ENCODE measurements around the gene IFIH1. TPM values are rescaled to one million over a fixed set of nuclear protein-coding genes. Genes with fewer than 3 reads are reported as not detected.

IFIH1 gene
- total RNA-seq, 2 experiments from 2014 or later, result 57.3 to 65.5 TPM

DNA sequence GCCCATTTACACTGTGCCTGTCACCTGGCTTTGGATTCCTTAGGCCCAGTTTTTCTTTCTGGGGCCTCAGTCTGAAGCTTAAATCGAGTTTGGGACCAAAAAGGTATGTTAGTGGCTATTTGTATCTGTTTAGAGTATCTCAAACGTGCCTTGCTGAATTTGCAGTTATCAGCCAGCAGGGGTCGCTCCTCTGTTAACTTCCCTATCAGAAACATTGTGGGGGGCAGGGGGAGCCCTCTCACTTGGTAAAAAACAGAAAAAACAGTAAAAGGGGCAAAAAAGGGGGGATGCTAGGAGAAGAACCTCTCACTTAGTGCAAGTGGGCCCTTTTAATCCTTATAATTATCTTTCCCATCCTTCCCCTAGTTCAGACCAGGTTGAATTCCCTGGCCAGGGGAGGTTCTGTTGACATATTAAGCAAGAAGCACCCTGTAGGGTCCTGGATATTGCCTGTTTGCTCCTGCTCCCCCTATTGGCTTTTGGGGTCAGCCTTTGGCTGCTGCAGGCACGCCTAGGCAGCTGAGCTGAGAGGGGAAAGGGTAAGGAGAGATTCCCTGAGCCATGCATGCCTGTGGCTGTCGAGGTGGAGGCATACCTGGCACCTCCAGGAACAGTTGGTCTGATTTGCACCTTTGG is 8.8 kb upstream of the IFIH1 start:
- Mint-ChIP-seq H3K9me3 (no peaks in the 10 kb centered on the region), H3K27me3 (no peaks in the 10 kb centered on the region), H3K36me3 (ENCODE audit: low read depth) (peaks cover 2% of the 10 kb centered on the region), H3K4me3 (no peak overlapping the region), H3K4me1 (peaks cover 4% of the 10 kb centered on the region), H3K27ac (peak overlapping the region; percentile 13)
- ChIA-PET POLR2A (no interaction called here), CTCF (interaction anchor here (0.8 to 1.6 kb wide), 2 partner anchors 14 to 18 kb away, joined by 3 read pairs; no protein-coding TSS in a partner anchor)
- DNase-seq, result peak; percentile 27

DNA sequence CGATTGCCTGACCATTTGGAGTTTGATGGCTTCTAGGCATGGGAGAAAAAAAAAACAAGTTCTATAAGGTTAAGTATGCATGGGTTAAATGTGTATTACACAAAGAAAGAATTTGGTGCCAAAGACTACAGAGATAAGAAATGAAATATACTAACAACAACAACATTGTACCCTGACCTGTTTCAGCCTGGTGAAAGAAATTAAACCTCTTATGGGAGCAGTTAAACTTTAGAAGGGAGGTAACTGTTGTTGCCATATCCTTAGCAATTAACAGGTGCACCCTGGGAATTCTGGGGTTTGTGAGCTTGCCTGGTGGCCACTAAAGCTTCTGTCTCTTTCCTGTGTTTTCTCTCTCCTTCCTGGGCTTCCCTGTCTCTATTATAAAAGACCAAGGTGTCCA is 6.5 kb upstream of the IFIH1 start:
- CTCF ChIA-PET, result no interaction called here
- peaks cover 2% of the 10 kb centered on the region for H3K36me3 Mint-ChIP-seq (ENCODE audit: low read depth)
- H3K4me1 Mint-ChIP-seq, result peaks cover 20% of the 10 kb centered on the region
- no peak overlapping the region for H3K4me3 Mint-ChIP-seq
- no peak overlapping the region for H3K27ac Mint-ChIP-seq
- DNase-seq, result no peak
- no peaks in the 10 kb centered on the region for H3K27me3 Mint-ChIP-seq
- no peaks in the 10 kb centered on the region for H3K9me3 Mint-ChIP-seq
- POLR2A ChIA-PET, result no interaction called here

DNA sequence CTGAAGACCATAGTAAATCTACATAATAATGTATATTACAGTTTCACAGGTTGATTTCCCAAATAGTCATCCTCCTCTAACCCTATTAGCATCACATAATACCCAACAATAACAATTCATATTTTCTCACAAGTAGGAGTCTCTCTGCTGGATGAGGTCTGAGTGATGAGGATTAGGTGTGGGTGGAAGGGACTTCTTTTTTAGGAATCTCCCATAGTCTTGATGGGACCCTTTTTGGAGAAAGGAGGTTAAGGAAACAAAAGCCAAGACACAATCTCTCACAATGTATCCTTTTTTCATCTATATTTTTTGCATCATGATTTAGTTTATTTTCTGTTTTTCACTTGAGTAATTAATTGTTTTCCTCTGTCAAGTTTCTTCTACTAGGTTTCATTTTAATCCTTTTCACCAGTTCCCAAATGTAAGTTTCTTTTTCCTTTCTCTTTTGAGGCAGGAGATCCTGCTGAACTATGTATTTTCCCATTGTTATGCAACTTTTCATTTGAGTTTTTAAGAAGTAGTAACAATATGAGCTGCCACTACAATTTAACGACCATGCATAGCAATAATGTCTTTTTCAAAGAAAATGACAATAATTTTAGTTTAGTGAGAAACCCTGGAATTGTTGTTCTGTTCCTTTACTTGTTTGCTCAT is 2.5 kb upstream of the IFIH1 start:
- Mint-ChIP-seq H3K27me3 (no peaks in the 10 kb centered on the region), H3K4me1 (peaks cover 38% of the 10 kb centered on the region), H3K4me3 (no peak overlapping the region), H3K36me3 (ENCODE audit: low read depth) (peaks cover 11% of the 10 kb centered on the region), H3K27ac (no peak overlapping the region), H3K9me3 (no peaks in the 10 kb centered on the region)
- ChIA-PET CTCF (no interaction called here), POLR2A (no interaction called here)
- no peak for DNase-seq

DNA sequence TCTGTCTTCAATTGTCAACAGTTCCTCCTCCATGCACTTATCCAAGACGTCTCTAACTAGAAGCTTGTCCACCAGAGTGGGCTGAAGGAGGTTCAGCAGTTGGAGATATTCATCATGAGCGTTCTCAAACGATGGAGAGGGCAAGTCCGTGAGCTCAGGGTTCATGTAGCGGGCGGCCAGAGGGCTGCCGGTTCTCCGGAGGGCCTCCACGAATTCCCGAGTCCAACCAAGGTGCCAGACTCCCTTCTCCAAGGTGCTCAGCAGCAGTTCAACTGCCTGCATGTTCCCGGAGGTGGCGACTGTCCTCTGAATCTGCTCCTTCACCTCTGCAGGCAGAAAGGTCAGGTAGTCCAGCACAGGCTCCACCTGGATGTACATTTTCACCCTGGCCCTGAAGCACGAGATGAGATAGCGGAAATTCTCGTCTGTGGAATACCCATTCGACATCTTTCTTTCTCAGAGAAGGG is 590 bp downstream of the IFIH1 start:
- Mint-ChIP-seq H3K9me3 (peaks cover 6% of the 10 kb centered on the region), H3K36me3 (ENCODE audit: low read depth) (peaks cover 35% of the 10 kb centered on the region), H3K4me3 (peak overlapping the region; percentile 88), H3K27me3 (no peaks in the 10 kb centered on the region), H3K4me1 (peaks cover 61% of the 10 kb centered on the region), H3K27ac (peak overlapping the region; percentile 98)
- peak; percentile 26 for DNase-seq
- ChIA-PET POLR2A (no interaction called here), CTCF (interaction anchor here (1.1 to 2.7 kb wide), 4 partner anchors 9 to 35 kb away, joined by 3 to 17 read pairs (median 4); no protein-coding TSS in a partner anchor)

DNA sequence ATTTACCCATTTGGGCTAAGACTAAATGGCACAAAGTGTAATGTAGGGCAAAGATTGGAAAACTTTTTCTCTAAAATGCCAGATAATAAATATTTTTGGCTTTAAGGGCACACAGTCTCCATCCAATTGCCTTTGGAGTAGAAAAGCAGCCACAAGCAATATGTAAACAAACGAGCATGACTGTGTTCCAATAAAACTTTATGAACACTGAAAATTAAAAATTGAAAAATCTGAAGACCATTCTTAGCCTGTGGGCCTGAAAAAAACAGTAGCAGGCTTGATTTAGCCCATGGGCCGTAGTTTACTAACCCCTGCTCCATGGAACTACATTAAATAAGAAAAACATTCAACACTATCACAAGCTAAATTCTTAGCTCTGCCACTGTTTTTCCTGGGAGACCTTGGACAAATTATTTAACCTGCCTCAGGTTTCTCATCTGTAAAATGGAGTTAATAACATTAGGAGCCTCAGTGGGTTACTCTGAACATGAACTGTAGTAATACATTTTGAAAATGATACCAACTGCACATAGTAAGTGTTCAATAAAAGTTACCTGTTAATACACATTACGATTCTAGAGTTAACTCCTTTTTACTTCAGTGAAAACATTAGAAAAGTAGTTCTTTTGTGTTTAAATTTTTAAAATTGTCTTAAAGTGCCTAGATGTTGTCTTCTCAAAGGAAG is 1.3 kb downstream of the IFIH1 start:
- ChIA-PET CTCF (interaction anchor here (1.1 to 2.7 kb wide), 2 partner anchors 19 to 36 kb away, joined by 3 to 17 read pairs; no protein-coding TSS in a partner anchor), POLR2A (no interaction called here)
- H3K27me3 Mint-ChIP-seq, result no peaks in the 10 kb centered on the region
- H3K4me3 Mint-ChIP-seq, result peak overlapping the region; percentile 88
- H3K9me3 Mint-ChIP-seq, result peaks cover 6% of the 10 kb centered on the region
- peaks cover 68% of the 10 kb centered on the region for H3K4me1 Mint-ChIP-seq
- no peak for DNase-seq
- peaks cover 36% of the 10 kb centered on the region for H3K36me3 Mint-ChIP-seq (ENCODE audit: low read depth)
- H3K27ac Mint-ChIP-seq, result peak overlapping the region; percentile 98

DNA sequence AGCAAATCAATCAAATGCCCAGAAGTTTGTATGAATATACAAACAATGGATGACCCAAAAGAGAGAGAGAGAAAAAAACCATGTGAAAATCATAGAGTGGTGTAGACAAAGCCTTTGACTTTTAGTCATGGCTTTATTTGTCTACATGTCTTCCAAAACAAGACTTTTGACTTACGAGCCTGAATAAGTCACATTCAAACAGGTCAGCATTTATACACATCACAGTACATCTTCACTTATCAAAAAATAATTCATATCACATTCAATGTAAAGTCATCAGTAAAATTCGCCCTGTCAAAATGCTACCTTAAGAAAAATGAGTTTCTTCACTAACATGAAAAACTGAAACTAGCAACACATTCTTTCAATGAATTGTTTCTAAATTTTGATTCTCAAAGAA is 1.9 kb downstream of the IFIH1 start:
- H3K36me3 Mint-ChIP-seq (ENCODE audit: low read depth), result peaks cover 37% of the 10 kb centered on the region
- H3K4me1 Mint-ChIP-seq, result peaks cover 74% of the 10 kb centered on the region
- ChIA-PET POLR2A (no interaction called here), CTCF (interaction anchor here (1.4 kb wide), 1 partner anchor 16 kb away, joined by 6 read pairs; no protein-coding TSS in a partner anchor)
- DNase-seq, result no peak
- peak overlapping the region; percentile 88 for H3K4me3 Mint-ChIP-seq
- H3K9me3 Mint-ChIP-seq, result peaks cover 6% of the 10 kb centered on the region
- H3K27me3 Mint-ChIP-seq, result no peaks in the 10 kb centered on the region
- peak overlapping the region; percentile 98 for H3K27ac Mint-ChIP-seq

DNA sequence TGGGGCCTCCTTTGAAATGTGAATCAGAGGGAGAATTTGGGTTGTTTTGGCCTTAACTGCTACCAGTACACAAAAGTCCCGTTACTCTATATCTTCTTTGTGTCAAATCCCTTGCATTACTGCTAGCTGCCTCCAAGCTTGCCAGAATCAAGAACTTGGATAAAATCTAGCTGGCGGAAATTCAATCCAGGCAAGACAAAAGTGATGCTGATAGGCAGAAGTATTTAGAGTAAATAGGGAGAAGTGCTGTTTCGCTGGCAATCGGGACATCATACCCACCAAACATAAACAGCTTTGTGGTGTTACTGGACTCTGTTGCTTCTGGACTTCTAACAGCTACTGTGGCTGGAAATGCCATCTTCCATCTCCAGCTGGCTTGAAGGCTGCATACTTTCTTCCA is 2.5 kb downstream of the IFIH1 start:
- Mint-ChIP-seq H3K4me3 (peak overlapping the region; percentile 88), H3K27ac (no peak overlapping the region), H3K4me1 (peaks cover 71% of the 10 kb centered on the region), H3K36me3 (ENCODE audit: low read depth) (peaks cover 40% of the 10 kb centered on the region), H3K27me3 (no peaks in the 10 kb centered on the region), H3K9me3 (peaks cover 6% of the 10 kb centered on the region)
- ChIA-PET CTCF (interaction anchor here (1.0 to 1.4 kb wide), 2 partner anchors 15 to 18 kb away, joined by 4 to 6 read pairs; no protein-coding TSS in a partner anchor), POLR2A (no interaction called here)
- no peak for DNase-seq

DNA sequence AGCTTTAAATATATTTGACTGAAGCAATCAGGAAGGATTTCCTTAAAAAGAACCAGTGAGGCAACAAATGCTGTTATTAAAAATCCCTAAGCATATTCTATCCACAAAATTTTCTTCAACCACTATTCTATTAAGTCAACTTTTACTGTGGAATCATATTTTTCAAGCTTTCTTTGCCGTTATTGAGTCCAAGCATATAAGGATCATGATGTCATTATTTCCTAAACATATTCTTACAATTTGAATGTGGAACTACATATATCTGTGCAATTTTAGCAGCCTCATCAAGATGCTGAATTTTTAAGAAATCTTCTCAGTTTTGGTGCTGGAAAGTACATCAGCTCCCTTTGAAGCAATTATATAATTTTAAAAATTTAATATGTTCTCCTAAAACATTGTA is 5.6 kb downstream of the IFIH1 start:
- no peak for DNase-seq
- POLR2A ChIA-PET, result no interaction called here
- H3K4me1 Mint-ChIP-seq, result peaks cover 68% of the 10 kb centered on the region
- H3K27ac Mint-ChIP-seq, result no peak overlapping the region
- H3K36me3 Mint-ChIP-seq (ENCODE audit: low read depth), result peaks cover 60% of the 10 kb centered on the region
- peaks cover 6% of the 10 kb centered on the region for H3K9me3 Mint-ChIP-seq
- no peak overlapping the region for H3K4me3 Mint-ChIP-seq
- CTCF ChIA-PET, result interaction anchor here (1.4 to 2.1 kb wide), 3 partner anchors 10 to 14 kb away, joined by 3 to 7 read pairs (median 7); no protein-coding TSS in a partner anchor
- no peaks in the 10 kb centered on the region for H3K27me3 Mint-ChIP-seq

DNA sequence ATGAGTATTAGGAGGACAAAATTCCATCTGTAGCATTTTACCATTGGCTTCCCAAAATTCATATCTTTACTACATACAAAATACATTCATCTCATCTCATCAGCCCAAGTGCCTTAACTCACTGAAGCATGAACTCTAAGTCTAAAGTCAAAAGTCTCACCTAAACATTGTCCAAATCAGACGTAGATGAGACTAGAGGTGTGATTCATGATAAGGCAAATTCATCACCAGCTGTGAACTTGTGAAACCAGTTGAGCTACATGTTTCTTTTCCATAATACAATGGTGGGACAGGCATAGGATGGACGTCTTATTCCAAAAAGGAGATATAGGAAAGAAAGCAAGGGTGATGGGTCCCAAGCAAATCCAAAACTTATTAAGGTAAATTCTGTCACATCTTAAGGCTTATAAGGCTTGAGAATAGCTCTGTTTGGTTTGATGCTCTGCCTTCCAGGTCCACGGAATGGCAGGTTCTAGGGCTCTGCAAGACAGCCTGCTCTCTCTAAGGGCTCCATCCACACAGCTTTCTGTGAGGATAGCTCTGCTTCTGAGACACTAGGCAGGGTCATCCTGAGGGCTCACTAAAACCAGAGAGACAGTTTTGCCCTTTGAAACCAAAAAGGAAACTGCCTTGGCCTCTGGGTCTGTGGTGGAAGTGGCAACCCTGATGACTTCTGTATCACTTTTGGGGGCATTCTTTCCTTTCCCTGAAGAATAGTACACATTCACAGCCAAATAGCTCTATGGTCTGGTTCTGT is 9.6 kb downstream of the IFIH1 start:
- no peak for DNase-seq
- Mint-ChIP-seq H3K4me1 (peaks cover 42% of the 10 kb centered on the region), H3K36me3 (ENCODE audit: low read depth) (peaks cover 39% of the 10 kb centered on the region), H3K27me3 (no peaks in the 10 kb centered on the region), H3K9me3 (no peaks in the 10 kb centered on the region), H3K27ac (peak overlapping the region; percentile 38), H3K4me3 (no peak overlapping the region)
- ChIA-PET CTCF (interaction anchor here (1.2 to 2.6 kb wide), 6 partner anchors 8 to 32 kb away, joined by 3 to 9 read pairs (median 4); partner anchors contain the start of gene IFIH1), POLR2A (no interaction called here)

DNA sequence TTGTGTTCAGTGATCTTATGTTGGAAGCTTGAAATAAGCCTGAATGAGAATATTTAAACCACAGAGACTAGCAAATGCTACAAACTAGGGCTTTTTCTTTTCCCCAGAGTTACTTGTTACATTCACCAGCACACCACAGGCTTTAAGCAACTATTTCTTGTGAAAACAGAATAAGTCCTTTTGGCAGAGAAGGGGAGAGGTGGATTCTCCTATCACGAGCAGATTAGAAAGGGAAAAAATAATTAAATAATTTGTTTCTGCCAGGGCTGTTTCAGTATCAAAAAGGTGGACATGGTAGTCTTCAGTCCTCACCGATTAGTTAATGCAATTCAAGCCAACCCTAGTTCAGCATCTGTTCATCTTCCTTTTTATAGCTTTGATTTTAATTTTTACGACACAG is 12.6 kb downstream of the IFIH1 start:
- H3K4me1 Mint-ChIP-seq, result peaks cover 20% of the 10 kb centered on the region
- ChIA-PET POLR2A (no interaction called here), CTCF (interaction anchor here (0.7 to 1.0 kb wide), 2 partner anchors 8 to 208 kb away, joined by 3 to 4 read pairs; no protein-coding TSS in a partner anchor)
- peaks cover 28% of the 10 kb centered on the region for H3K36me3 Mint-ChIP-seq (ENCODE audit: low read depth)
- no peak overlapping the region for H3K4me3 Mint-ChIP-seq
- H3K27me3 Mint-ChIP-seq, result no peaks in the 10 kb centered on the region
- H3K27ac Mint-ChIP-seq, result no peak overlapping the region
- H3K9me3 Mint-ChIP-seq, result no peaks in the 10 kb centered on the region
- no peak for DNase-seq

DNA sequence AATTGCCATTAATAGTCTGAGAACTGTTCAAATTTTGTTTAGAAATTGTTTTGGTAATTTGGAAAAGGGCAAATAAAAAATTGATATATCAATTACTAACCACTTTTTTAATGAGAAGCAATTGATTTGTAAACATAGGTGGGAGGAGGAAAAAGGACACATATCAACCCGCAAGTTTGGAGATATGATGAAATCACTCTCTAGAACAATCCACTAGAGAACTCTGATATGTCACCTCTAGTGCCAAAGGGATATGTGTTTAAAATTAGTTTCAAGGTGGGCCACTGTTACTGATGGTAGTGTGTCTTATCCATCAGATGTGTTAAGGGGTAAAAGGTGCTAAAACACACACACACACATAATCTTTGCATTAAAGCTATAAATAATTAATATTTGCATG is 16.6 kb downstream of the IFIH1 start:
- H3K36me3 Mint-ChIP-seq (ENCODE audit: low read depth), result peaks cover 9% of the 10 kb centered on the region
- ChIA-PET POLR2A (no interaction called here), CTCF (interaction anchor here (1.3 to 2.3 kb wide), 3 partner anchors 8 to 14 kb away, joined by 6 to 7 read pairs (median 6); no protein-coding TSS in a partner anchor)
- no peak overlapping the region for H3K27ac Mint-ChIP-seq
- H3K27me3 Mint-ChIP-seq, result no peaks in the 10 kb centered on the region
- DNase-seq, result no peak
- H3K9me3 Mint-ChIP-seq, result no peaks in the 10 kb centered on the region
- peaks cover 2% of the 10 kb centered on the region for H3K4me1 Mint-ChIP-seq
- H3K4me3 Mint-ChIP-seq, result no peak overlapping the region

DNA sequence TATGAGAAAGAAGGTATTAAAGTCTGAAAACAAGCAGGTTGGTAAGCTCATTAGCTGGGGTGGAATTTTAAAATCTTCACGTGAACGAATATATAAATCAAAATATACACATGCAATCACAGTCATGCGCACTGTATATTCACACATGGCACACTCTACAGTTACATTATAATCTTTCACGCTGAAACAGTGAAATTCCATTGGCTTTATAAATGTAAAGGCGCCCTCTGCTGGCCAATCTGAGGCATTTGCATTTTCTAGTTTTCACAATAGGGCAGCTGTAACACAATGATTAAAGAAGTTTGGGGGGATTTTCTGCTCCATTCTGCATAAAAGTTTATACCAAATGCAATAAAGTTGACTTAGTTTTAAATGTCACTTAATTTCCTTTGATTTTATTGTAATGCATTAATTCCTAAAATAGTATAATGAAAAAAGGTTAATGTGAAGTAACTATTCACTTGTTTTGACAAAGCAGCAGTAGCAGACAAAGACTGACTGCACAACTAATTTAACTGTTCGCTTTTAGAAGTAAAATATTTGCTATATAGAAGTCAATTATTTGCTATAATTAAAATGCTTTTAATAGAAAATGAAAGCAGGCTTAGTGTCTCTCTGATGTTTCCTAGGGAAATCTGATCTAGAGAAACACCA is 17.2 kb downstream of the IFIH1 start:
- ChIA-PET CTCF (interaction anchor here (0.6 to 1.7 kb wide), 3 partner anchors 8 to 745 kb away, joined by 3 to 6 read pairs (median 6); no protein-coding TSS in a partner anchor), POLR2A (no interaction called here)
- Mint-ChIP-seq H3K36me3 (ENCODE audit: low read depth) (peaks cover 9% of the 10 kb centered on the region), H3K27me3 (no peaks in the 10 kb centered on the region), H3K9me3 (no peaks in the 10 kb centered on the region), H3K27ac (no peak overlapping the region), H3K4me3 (no peak overlapping the region), H3K4me1 (peaks cover 2% of the 10 kb centered on the region)
- DNase-seq, result peak; percentile 69
